GM19240 (cell line): ENCODE measurements around the gene IRAK4.
A peak's percentile ranks its signal among the peaks of the same experiment; 100 is the strongest.

ENCODE experiments used
- DNase-seq: peaks from one replicate; pipeline ENCODE4 v3.0.0; 2011; ENCODE audit warnings: low spot score; ENCODE audit not compliant: insufficient read length

IRAK4 gene

DNA sequence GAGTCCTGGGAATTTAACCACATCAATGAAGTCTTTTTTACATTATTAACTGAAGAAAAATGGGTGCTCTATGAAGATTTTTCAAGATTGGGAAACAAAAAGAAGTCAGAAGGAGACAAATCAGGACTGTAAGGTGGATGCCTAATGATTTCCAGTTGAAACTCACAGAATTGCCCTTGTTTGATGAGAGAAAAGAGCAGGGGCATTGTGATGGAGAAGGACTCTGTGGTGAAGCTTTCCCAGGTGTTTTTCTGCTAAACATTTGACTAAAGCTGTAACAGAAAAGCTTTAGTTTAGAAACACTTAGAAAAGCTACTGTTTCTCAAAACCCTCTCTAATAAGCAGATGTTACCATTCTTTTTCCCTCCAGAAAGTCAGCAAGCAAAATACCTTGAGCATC lies 5.8 kb downstream of the IRAK4 start:
- no peak for DNase-seq

DNA sequence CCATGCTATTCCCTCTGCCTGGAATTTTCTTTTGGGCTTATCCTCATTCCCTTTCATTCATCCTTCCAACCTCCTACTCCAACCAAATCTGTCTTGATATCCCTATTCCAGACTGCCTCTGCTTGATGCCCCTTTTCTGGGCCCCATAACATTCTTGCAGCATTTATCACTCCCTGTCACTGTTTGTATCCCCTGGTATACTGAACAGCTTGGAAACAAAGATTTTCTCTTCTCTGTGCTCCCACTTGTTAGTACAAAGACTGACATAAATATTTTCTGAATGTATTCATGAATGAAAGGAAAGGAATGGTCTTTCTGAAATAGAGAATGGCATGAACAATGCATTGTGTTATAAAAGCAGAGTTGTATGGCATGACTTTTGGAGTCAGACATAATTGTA lies 7.5 kb downstream of the IRAK4 start:
- no peak for DNase-seq

DNA sequence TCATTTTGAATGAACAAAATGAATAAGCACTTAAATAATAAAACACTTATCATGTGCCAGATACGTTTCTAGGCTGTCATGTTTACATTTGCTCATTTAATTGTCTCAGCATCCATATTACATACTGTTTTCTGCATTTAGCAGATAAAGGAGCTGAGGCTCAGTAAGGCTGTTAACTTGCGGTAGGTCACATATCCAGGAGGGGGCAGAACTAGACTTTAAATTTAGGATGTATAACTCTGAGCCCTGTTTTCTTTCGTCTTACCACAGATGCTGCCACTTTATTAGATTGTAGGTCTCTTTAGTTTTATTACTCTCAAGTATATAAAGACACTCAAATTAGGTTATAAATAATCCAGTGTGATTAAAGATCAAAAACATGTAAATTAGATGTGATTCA lies 17.7 kb downstream of the IRAK4 start:
- DNase-seq: no peak

DNA sequence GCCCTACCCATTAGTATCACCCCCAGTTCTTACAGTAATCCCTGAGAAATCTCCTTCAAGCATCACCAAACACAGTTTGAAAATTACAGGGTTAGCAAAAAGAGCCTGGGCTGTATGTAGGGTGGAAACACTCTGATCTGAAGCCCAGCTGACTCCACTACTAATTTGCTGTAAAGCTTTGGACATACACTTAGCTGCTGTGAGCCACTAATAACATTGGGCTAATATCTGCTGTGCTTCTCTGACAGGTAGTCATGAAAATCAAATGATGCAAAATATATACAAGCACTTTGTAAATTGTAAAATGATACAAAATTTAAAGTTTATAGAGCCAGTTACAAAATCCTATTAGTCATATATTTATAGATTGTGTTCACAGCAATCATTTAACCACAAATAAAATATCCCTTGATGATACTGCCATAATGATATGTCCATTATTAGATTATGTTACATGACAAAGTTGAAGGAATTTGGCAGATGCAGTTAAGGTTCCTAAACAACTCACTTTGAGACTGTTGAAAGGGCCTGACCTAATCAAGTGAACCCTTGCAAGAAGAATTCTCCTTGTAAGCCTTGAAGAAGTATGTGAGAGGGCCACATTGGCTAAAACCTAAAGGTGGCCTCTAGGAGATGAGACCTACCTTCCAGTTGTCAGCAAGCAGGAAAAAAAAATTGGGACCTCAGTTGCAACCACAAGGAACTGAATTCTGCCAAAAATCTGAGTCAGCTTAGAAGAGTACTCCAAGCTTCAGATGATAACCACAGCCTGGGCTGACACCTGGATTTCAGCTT lies 28.3 kb downstream of the IRAK4 start:
- DNase-seq: no peak

DNA sequence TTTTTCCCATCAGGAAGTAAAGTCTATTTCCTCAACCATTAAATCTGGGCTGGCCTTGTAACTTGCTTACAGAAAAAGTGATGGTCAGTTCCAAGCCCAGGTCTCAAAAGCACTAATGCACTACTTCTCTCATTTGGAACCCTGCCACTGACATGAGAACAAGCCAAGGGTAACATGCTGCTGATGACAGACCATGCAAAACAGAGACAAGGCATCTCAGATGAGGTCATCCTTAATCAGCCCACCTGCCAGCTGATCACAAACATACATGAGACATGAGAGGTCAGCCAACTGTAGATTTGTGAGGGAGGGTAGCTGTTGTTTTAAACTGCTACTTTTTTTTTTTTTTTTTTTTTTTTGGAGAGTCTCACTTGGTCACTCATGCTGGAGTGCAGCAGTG lies 31.2 kb downstream of the IRAK4 start:
- DNase-seq: no peak

DNA sequence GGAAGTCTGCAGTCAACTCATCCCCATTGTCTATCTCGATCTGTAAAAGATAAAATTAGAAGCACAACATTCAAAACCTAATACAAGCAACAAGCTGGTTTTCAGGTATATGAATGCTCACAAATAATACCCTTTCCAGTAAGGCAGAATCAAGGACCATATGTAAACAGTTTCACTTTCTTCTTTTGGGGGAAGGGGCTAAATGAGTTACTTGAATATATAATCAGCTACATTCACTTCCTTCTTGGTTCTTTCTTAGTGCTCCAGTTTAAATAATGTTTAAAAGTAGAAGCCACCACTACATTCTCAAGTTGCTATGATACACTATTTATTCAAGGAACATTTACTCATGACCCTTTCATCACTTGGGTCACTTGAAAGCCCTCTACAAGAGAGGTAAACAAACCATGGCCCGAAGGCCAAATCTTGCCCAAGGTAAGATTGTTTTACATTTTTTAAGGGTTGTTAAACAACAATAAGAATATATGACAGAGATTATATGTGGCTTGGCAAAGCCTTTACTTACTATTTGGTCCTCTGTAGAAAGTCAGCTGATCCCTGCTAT lies 37.0 kb downstream of the IRAK4 start:
- DNase-seq: no peak

DNA sequence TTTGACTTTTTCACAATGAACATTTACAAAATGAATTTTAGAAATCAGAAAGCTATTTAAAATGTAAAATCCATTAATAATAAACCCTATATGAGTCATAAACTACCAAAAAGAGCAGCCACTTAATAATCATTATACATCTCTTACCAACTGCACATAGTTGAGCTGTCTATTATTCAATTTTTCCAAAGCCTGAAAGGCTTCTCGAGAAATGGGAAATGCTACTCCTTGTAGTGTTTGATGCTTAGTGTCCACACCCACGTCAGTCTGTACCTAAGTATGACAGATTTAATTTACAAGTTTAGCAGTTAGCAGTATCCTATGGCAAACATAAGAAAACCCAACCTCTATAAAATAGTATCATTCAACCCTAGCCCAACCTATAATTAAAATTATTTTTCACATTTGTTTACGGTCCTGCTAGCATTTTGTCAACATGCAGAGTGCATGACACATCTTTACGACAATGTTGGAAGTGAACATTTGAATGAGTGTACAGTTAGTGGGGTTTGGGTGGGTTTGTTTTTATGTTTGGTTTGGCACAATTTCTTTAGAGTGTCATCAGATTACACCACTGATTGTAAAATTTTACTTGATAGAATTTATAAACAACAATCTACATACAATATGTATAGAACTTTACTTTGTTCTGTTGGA lies 38.9 kb downstream of the IRAK4 start:
- DNase-seq: no peak

DNA sequence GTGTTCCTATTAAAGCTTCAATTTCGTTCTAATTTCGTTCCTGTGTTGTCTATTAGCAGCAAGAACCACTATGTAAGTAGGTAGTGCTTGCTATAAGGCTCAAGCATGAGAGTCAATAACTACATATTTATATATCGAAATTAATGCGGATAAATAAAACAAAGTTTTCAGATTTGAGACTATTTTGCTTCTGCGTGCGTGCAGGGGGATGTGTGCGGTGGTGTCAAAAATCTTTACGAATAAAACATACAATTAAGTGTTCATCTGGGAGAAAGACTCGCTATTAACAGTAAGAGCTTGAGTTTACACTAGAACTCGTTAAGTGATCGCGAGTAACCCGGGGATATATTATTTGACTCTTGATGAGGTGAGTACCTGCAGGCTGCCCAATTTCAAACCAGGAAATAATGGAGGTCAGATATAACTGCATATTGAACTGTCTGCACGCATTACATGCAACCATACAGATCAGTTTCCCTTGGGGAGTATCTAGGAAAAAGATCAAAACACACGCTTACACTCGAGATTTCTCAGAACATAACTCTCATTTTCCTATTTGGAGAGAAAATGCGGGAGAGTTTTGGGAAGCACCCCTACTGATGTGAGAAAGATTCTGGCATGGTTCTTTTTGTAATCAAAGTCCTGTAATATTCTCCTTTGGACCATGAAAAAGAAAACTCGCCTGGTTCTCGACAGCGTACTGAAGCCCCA lies 46.6 kb downstream of the IRAK4 start:
- no peak for DNase-seq

DNA sequence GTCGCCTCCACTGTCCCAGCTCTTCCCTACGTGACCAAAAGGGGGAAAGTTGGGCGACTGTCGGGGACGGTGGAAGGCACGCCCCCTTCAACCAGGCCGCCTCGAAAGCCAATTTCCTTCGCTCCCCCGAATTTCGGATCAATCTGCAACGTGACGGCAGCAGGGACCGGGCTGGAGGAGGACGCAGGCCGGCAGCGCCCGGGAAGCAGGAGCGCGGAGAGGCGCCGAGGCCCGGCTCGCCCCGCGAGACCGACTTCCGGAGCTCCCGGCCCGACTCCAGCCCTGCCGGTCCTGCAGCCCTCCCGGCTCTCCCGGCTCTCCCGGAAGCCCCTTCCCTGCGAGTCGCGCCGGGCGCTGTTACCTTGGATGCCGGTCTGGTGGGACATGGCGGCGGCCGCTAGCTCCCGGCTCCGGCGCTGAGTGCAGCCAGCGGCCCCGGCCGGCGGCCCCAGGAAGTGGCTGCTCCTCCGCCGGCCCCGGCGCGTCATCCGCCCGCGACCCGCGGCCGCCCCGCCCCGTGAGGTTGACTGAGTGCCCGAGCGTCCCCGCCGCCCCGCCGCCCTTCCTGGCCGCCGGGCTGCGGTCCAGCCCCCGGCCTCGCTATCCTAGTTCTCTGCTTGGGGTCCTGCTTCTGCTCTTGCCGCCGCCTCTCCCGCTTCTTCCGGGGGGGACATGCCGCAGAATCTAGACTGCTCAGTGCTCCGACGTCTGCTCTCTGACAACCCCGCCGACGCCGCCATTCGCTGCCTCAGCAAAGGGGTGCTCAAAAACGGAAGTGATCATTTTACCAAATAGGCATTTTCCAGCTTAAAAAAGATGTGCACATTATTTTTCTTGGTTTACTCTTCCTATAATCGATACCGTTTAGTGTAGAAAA lies 47.3 kb downstream of the IRAK4 start, which contains the start of gene TWF1:
Gene TWF1 (minus strand): TSS at position 458 of the 877 bp plus-strand sequence. CDS start 72 bp downstream, at position 386.
- DNase-seq: peak; percentile 62

DNA sequence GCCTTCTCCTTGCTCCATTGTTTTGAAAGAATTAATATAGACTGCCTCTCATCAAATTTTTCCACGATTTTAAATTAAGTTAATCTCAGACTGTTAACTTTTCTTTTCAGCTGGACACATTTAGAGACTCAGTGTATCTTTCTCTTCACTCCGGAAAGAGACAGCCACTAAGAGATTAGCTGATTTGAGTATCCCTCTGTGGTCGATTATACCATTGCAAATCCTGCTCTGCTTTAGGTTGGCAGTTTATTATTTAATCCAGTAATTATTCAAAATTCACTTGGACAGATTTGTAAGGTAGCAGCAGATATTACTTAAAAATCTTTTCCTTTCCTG lies 48.0 kb downstream of the IRAK4 start:
- no peak for DNase-seq

DNA sequence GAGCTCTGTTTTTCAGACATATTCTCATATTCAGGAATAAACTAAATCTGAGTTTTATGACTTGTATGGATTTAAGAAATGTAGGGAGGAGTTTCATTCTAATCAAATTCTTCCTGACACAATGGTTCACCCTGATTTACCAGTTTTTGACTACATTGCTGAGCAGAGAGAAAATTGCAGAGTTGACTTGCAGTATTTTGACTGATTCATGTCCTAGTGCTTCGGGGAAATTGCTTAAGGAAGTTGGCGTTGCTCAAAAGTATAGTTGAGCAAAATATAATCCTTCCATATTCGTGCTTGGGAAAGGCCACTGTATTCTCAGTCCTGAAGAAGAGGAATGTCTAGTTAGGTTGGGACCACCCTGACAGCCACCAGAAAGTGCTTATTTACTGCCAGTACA lies 48.6 kb downstream of the IRAK4 start:
- DNase-seq: no peak

DNA sequence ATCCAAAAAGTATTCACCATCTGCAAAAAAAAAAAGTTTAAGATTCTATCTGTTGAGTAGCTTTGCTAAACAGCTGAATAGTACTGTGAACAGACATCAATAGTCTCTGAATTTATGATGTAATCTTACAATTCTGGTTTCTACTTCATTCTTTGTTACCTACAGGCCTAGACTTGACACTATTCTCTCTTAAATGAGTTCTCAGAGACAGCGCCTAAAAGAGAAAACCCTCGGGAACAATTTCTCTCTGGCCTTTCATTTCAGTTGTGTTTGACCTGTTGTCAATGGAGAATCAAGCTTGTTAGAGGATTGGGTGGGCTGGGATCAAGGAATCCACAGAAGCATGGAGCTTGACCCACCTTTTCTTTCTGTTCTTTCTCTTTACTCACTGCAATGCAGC lies 53.3 kb downstream of the IRAK4 start:
- DNase-seq: no peak

DNA sequence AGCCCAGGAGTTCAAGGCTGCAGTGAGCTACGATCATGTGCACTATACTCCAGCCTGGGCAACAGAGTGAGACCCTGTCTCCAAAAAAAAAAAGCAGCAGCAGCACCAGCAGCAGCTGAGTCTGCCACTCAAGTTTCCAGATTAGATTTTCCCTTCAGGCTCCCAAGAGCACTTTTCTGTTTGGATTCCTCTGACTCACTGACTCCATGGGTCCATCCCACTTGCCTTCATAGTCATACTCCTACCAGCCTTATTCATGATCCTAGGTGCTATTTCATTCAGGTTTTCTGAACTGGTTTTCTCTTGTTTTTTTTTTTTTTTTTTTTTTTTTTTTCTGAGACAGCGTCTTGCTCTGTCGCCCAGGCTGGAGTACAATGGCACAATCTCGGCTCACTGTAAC lies 54.2 kb downstream of the IRAK4 start:
- no peak for DNase-seq

DNA sequence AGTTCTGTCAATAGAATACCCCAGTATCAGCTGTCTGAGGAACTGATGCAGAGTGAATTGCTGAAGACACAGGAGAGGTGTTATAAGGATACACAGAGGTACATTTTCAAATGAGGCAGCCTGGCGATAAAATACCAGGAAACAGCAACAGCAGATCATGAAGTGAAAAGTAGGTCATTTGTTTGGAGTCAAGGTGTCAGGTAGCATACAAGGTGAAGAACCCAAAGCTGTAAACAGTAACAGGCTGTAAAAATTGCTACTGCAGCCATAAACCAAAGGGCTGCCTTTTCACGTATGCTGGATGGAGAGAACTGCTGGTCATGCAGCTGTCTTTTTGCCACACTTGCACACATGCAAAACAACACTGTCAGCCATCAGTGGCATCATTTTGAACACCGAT lies 56.7 kb downstream of the IRAK4 start:
- no peak for DNase-seq

DNA sequence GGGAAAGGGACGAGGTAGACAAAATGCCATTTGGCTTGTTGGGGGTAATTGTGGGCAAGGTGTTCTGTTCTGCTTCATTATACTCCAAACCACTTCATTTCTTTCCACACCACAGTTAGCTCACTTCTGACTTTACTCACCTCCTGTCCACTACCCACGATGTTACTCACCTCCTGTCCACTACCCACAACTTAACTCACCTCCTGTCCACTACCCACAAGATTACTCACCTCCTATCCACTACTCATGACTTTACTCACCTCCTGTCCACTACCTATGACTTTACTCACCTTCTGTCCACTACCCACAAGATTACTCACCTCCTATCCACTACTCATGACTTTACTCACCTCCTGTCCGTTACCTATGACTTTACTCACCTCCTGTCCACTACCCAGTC lies 57.4 kb downstream of the IRAK4 start:
- DNase-seq: no peak

DNA sequence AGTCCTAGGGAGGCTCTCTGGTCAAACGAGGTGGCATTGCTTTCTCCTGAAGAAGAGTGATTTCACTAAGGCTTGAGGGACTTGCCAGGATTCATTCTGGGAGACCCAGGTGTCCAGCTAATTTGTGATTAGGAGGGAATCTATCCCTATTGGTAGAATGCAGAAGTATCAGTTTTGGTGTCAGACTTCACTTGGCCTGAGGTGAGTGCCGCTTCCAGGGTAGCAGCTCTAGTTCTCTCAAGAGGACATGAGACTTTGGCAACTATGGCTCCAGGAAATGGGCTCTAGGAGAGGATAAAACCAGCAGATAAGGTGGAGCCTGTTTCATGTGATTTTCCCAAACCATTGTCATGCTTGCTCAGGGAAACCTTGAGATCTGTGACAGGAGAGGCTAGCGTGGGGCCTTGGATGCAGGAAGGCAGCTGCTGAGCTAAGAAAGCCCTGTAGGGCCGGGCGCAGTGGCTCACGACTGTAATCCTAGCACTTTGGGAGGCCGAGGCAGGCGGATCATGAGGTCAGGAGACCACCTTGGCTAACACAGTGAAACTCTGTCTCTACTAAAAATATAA lies 65.5 kb downstream of the IRAK4 start:
- no peak for DNase-seq

DNA sequence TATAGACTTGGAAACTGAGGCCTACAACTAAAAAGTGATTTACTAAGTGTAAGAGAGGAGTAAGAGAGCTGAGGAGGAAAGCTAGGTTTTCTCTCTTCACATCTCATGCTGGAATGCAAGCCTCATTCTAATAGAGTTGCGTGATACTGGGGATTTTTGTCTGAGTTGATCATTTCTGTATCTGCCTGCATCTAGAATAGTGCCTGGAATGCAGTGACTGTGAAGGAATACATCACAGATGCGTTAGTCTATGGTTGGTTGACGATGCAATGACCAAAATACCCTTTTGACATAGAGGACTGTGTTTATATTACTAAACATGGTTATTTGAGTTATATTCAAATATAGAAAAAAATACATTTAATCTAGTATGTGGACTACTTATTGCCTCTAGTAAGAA lies 67.9 kb downstream of the IRAK4 start:
- no peak for DNase-seq

DNA sequence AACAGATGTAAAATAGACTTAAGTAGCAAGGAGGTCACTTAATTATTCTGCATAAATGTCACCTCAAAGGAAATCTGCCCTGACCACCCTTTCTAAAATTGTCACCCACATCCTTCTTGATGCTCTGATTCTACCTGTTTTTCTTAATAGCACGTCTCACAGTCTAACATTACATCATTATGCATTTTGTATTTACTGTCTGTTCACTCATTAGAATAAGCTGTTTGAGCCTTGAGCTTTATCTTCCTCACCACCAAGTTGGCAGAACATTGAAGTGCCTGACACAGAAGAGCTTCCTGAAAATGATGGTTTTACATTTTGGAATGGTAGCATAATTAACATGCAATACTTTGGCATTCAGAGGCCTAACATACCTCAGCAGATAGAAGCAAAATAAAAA lies 68.3 kb downstream of the IRAK4 start:
- DNase-seq: no peak

DNA sequence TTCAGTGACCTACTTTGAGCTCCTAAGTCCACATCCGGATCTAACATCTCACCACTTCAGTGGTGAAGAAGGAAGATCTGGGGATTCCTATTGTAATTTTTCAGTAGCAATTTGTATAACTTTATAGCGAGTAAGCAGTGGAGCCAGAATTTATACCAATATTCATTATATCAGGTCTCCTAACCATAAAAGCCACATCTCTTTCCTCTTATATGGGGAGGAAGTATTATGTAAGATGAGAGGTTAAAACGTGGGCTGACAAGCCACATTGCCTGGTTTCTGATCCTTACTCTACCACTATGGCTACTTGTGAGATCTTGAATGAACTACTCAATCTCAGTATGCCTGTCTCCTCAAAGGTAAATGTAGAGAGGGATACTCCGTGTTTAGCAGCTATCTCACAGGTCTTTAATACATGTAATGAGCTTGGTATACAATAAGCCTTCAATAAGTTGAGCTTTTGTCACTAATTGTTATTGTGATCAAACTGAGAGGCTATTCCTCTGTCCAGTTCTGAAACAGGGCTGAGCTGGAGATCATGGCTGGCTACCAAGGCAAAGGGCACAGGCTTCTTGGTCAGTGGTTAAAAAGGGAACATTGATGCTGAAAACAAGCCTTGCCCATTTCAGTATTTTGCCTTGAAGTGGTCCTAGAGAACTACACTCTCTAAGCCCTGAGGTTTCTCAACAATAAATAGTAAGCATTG lies 73.9 kb downstream of the IRAK4 start:
- DNase-seq: no peak

DNA sequence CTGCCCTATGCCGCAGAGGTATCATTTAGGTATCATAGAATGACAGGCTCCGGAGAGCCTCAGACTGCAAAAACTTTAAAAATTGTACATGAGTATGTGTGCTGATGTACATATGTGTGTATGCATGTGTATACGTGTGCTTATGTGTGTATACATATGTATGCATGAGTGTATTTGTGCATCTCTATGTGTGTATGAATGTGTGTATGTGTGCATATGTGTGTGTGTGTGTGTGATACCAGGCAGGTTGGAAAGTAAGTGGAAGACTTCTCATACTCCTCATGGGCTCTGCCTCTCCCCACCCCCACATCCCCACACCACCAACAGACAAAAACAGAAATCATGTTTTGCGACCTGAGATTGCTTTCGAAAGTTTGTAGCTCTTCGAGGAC lies 76.5 kb downstream of the IRAK4 start:
- no peak for DNase-seq
